ENCODE results near the gene DMRT2.

Gene DMRT2

GRCh38 chr9:1047591-1048230 lies 2.4 kb upstream of the DMRT2 start:
- H3K27me3 ChIP-seq (replicated peaks; ENCODE audit: control insufficient read depth, insufficient read depth, low read length) = peaks cover 4% of the 10 kb centered on the region
- no peak for DNase-seq (ENCODE audit: extremely low read depth, insufficient read length)
- H3K4me3 ChIP-seq (replicated peaks; ENCODE audit: low read depth, low read length) = peak overlapping the region; percentile 63
- no peaks in the 10 kb centered on the region for H3K36me3 ChIP-seq (ENCODE audit: control insufficient read depth, insufficient read depth, low read length)
- no peak for TF ChIP-seq CTCF (IDR thresholded peaks at IDR 0.05; ENCODE audit: insufficient read depth, low read length, poor library complexity, severe bottlenecking)

DNA sequence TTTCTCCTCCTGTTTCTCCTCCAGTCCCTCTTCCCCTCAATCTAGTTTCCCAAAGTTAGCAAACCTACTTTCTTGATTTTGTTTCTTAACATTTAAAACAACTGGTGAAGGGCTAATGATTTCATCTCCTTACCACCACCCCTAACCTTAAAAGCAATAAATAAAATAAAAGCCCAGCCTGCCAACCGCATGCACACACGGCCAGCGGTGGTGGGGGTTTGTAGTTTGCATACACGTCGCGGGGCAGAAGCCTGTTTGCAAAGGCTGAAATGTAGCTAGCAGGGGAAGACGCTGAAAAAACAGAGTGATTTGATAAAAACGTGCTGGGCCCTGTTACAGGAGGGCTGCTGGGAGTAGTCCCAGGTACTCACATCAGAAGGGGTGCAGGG lies 1.9 kb upstream of the DMRT2 start:
- DNase-seq (ENCODE audit: extremely low read depth, insufficient read length) = no peak
- no peak for TF ChIP-seq CTCF (IDR thresholded peaks at IDR 0.05; ENCODE audit: insufficient read depth, low read length, poor library complexity, severe bottlenecking)
- H3K4me3 ChIP-seq (replicated peaks; ENCODE audit: low read depth, low read length) = peak overlapping the region; percentile 63
- H3K27me3 ChIP-seq (replicated peaks; ENCODE audit: control insufficient read depth, insufficient read depth, low read length) = peaks cover 4% of the 10 kb centered on the region
- H3K36me3 ChIP-seq (ENCODE audit: control insufficient read depth, insufficient read depth, low read length) = no peaks in the 10 kb centered on the region

DNA sequence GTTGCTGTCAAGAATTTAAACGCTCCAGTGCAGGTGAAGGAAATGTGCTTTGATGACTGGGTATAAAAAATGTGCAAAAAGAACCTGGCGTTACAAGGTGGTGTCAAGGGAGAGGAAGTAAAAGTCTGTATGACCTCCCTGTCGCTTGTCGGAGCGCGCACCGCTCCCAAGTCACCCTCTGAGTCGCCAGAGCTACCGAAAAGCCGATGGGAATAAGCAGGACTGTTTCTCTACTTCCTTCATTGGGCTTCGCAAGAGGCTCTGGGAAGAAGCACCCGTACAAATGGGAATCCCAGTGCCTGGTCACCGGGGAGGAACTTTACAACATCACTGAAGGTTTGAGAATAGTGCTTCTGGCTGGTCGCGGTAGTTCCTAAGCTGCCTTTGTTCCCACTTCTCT lies 1.3 kb upstream of the DMRT2 start:
- Histone ChIP-seq H3K36me3 (ENCODE audit: control insufficient read depth, insufficient read depth, low read length) (no peaks in the 10 kb centered on the region), H3K27me3 (replicated peaks; ENCODE audit: control insufficient read depth, insufficient read depth, low read length) (peaks cover 4% of the 10 kb centered on the region), H3K4me3 (replicated peaks; ENCODE audit: low read depth, low read length) (no peak overlapping the region)
- DNase-seq (ENCODE audit: extremely low read depth, insufficient read length) = no peak
- TF ChIP-seq CTCF (IDR thresholded peaks at IDR 0.05; ENCODE audit: insufficient read depth, low read length, poor library complexity, severe bottlenecking) = no peak

DNA sequence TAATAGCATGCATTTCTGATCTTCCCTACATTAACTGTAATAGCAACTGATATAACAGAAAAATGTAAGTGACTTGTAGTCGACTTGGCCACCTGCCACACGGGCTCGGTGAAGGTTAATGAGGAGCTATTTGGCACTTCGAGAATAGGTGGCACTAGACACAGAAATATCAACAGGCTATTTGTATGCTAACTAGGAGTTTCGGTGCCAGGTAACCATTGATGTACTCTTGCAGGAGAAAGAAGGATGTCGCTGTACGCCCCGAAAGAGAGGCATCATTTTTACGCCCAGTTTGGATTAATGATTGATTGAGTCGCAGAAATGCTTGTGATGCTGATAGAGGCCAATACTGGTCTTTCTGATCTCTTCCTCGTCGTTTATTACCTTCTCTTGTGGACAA lies 516 bp upstream of the DMRT2 start:
- no peak for DNase-seq (ENCODE audit: extremely low read depth, insufficient read length)
- Histone ChIP-seq H3K27me3 (replicated peaks; ENCODE audit: control insufficient read depth, insufficient read depth, low read length) (peaks cover 4% of the 10 kb centered on the region), H3K4me3 (replicated peaks; ENCODE audit: low read depth, low read length) (no peak overlapping the region), H3K36me3 (ENCODE audit: control insufficient read depth, insufficient read depth, low read length) (no peaks in the 10 kb centered on the region)
- TF ChIP-seq CTCF (IDR thresholded peaks at IDR 0.05; ENCODE audit: insufficient read depth, low read length, poor library complexity, severe bottlenecking) = no peak

GRCh38 chr9:1051210-1051583 lies 1.0 kb downstream of the DMRT2 start:
- Histone ChIP-seq H3K36me3 (ENCODE audit: control insufficient read depth, insufficient read depth, low read length) (no peaks in the 10 kb centered on the region), H3K27me3 (replicated peaks; ENCODE audit: control insufficient read depth, insufficient read depth, low read length) (peaks cover 4% of the 10 kb centered on the region), H3K4me3 (replicated peaks; ENCODE audit: low read depth, low read length) (no peak overlapping the region)
- TF ChIP-seq CTCF (IDR thresholded peaks at IDR 0.05; ENCODE audit: insufficient read depth, low read length, poor library complexity, severe bottlenecking) = no peak
- no peak for DNase-seq (ENCODE audit: extremely low read depth, insufficient read length)
